ENCODE results near the gene YBX3. TPM values are rescaled to one million over a fixed set of nuclear protein-coding genes. Genes with fewer than 3 reads are reported as not detected.

The YBX3 gene
- total RNA-seq, 1 donor from 2014 or later = 903 TPM

- no peaks in the 10 kb centered on the region for H3K36me3 ChIP-seq
- DNase-seq = no peak
- H3K4me3 ChIP-seq = no peak overlapping the region
- no peak overlapping the region for H3K27ac ChIP-seq (replicated peaks)
- intact Hi-C loops (cut with micrococcal nuclease) = no loop called here
- peaks cover 5% of the 10 kb centered on the region for H3K27me3 ChIP-seq (ENCODE audit: low read depth)
- H3K4me1 ChIP-seq = no peaks in the 10 kb centered on the region
- no peak for TF ChIP-seq CTCF (IDR thresholded peaks at IDR 0.05; ENCODE audit: borderline replicate concordance)
- no peaks in the 10 kb centered on the region for H3K9me3 ChIP-seq (replicated peaks)
Observed at GRCh38 chr12:10739157-10740118, 16.3 kb upstream of the YBX3 start.

- no peak for TF ChIP-seq CTCF (IDR thresholded peaks at IDR 0.05; ENCODE audit: borderline replicate concordance)
- Histone ChIP-seq H3K4me3 (no peak overlapping the region), H3K9me3 (replicated peaks) (no peaks in the 10 kb centered on the region), H3K27ac (replicated peaks) (no peak overlapping the region), H3K36me3 (no peaks in the 10 kb centered on the region), H3K27me3 (ENCODE audit: low read depth) (peaks cover 19% of the 10 kb centered on the region), H3K4me1 (no peaks in the 10 kb centered on the region)
- intact Hi-C loops (cut with micrococcal nuclease) = no loop called here
- no peak for DNase-seq
Observed at GRCh38 chr12:10737249-10737648, 14.1 kb upstream of the YBX3 start.

DNA sequence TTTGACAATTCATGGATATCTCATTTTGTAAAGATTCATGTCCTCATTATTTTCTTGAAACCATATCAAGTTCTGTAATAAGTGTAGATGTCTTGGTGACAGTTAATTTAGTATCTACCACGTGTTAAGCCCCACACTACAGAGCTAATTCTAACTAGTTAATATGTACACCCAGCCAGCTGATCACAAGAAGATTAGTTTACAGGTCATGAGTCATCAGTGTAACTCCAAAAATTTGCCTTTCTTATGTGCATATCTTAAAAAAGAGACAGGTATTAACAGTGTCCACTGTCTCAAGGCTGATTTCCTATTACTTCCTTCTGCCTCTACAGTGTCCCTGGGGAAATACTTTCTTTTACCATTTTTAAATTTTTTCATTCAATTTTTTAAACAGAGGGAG is 13.3 kb upstream of the YBX3 start:
- DNase-seq = no peak
- peaks cover 19% of the 10 kb centered on the region for H3K27me3 ChIP-seq (ENCODE audit: low read depth)
- H3K9me3 ChIP-seq (replicated peaks) = no peaks in the 10 kb centered on the region
- H3K4me3 ChIP-seq = no peak overlapping the region
- no peaks in the 10 kb centered on the region for H3K36me3 ChIP-seq
- intact Hi-C loops (cut with micrococcal nuclease) = no loop called here
- no peaks in the 10 kb centered on the region for H3K4me1 ChIP-seq
- TF ChIP-seq CTCF (IDR thresholded peaks at IDR 0.05; ENCODE audit: borderline replicate concordance) = no peak
- H3K27ac ChIP-seq (replicated peaks) = no peak overlapping the region

- no peak overlapping the region for H3K27ac ChIP-seq (replicated peaks)
- no peaks in the 10 kb centered on the region for H3K4me1 ChIP-seq
- no peak overlapping the region for H3K4me3 ChIP-seq
- TF ChIP-seq CTCF (IDR thresholded peaks at IDR 0.05; ENCODE audit: borderline replicate concordance) = no peak
- no peak for DNase-seq
- no peaks in the 10 kb centered on the region for H3K36me3 ChIP-seq
- intact Hi-C loops (cut with micrococcal nuclease) = no loop called here
- no peaks in the 10 kb centered on the region for H3K9me3 ChIP-seq (replicated peaks)
- H3K27me3 ChIP-seq (ENCODE audit: low read depth) = peaks cover 19% of the 10 kb centered on the region
Observed at GRCh38 chr12:10735428-10735827, 12.3 kb upstream of the YBX3 start.

DNA sequence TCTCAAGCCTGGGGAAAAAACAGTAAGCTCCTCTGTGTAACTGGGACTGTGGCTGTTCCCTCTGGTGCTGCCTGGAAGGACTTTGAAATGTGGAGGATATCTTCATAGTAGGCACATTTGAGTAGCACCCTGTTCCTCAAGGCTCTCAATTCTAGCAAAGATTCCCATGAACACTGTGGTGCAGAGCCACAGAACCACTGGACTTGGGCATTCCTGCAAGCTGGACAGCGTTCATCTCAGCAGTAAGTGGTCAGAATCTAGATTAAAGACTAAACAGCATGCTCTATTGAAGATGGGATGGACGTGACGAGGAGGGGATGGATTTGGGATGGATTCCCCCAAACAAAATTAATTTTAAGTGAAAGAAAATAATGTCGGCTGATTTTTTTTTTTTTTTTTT is 9.4 kb upstream of the YBX3 start:
- DNase-seq = no peak
- no peak for TF ChIP-seq CTCF (IDR thresholded peaks at IDR 0.05; ENCODE audit: borderline replicate concordance)
- no peaks in the 10 kb centered on the region for H3K36me3 ChIP-seq
- no peaks in the 10 kb centered on the region for H3K4me1 ChIP-seq
- no peaks in the 10 kb centered on the region for H3K9me3 ChIP-seq (replicated peaks)
- intact Hi-C loops (cut with micrococcal nuclease) = no loop called here
- H3K4me3 ChIP-seq = no peak overlapping the region
- H3K27ac ChIP-seq (replicated peaks) = no peak overlapping the region
- peaks cover 19% of the 10 kb centered on the region for H3K27me3 ChIP-seq (ENCODE audit: low read depth)
